Body of pancreas (tissue), 4 donors: ENCODE data around the gene SLC16A10. TPM values are rescaled to one million over a fixed set of nuclear protein-coding genes. Genes with fewer than 3 reads are reported as not detected.
A peak's percentile ranks its signal among the peaks of the same experiment; 100 is the strongest.

Experiments used
- ATAC-seq: fragments of 150-250 bp; one replicate; pipeline ENCODE4 v1.9.1; 2016
- DNase-seq, 4 donors: peaks; one replicate each; pipeline ENCODE4 v3.0.0-alpha.2; 2019
- H3K27ac ChIP-seq, 4 donors: fragments of 200-600 bp; sonication (generic); 1 replicate in 3 of 4; 2 replicates in 1 of 4; pipeline versions ENCODE4 v1.5.1 to v1.6.1; 2016 to 2019; ENCODE audit warnings: mild to moderate bottlenecking in 1 of 4, mixed read lengths in 1 of 4, moderate library complexity in 1 of 4
- H3K27me3 ChIP-seq, 2 donors: fragments of 200-600 bp; sonication (generic); one replicate each; pipeline ENCODE4 v1.6.0; 2016; ENCODE audit warnings: mild to moderate bottlenecking in 1 of 2
- H3K36me3 ChIP-seq, 2 donors: fragments of 200-600 bp; sonication (generic); replicated peaks in 1 of 2; 2 replicates each; pipeline ENCODE4 v1.5.1; 2016; ENCODE audit warnings: low read depth in 2 of 2; ENCODE audit not compliant: insufficient read depth in 1 of 2
- H3K4me1 ChIP-seq: fragments of 200-600 bp; sonication (generic); one replicate; pipeline ENCODE4 v1.6.0; 2016
- H3K4me3 ChIP-seq, 2 donors: fragments of 200-600 bp; sonication (generic); 1 replicate in 1 of 2; 2 replicates in 1 of 2; pipeline ENCODE4 v1.5.1; 2016 to 2019
- H3K9me3 ChIP-seq, 3 donors: fragments of 200-600 bp; sonication (generic); 1 replicate in 2 of 3; 2 replicates in 1 of 3; pipeline ENCODE4 v1.5.1; 2016
- POLR2A ChIP-seq, 3 donors: fragments of 450-650 bp; IDR thresholded peaks; one replicate each; pipeline ENCODE4 v1.6.1; 2016; ENCODE audit warnings: antibody characterized with exemption in 3 of 3, mild to moderate bottlenecking in 2 of 3
- WGBS, 2 donors: methylation state at CpG; one replicate each; pipeline ENCODE4 v1.1.5; 2017; 5-methylcytosine and 5-hydroxymethylcytosine counted together
- intact Hi-C: fragments of 100-400 bp; cut with DNase I; formaldehyde crosslinking; loops from one replicate; pipeline ENCODE4 v1.15.1; 2023
- total RNA-seq, 2 donors: library from RNA; depleted of rRNA; stranded (reverse); fragments of >200 nt; gene quantifications; one replicate each; pipeline ENCODE4 v1.1.0, GENCODE V29; 2016
- TF ChIP-seq, protein P1 (sequence below), 7 experiments: fragments of 450-650 bp in 4 of 7; fragments of 200-600 bp in 3 of 7; sonication (generic) in 3 of 7; IDR thresholded peaks; one replicate each; pipeline ENCODE4 v1.5.1; 2016 to 2019; ENCODE audit warnings: antibody characterized with exemption in 7 of 7

Gene SLC16A10
- total RNA-seq, 2 donors from 2014 or later = 59.4 to 124 TPM

GRCh38 chr6:111157412-111157811 lies 70.1 kb downstream of the SLC16A10 start:
- H3K4me1 ChIP-seq = peaks cover 17% of the 10 kb centered on the region
- DNase-seq = no peak
- no peak for ATAC-seq
- 75 to 79% methylated on average over 5 of the region's 5 CpGs for WGBS, 2 donors
- H3K36me3 ChIP-seq = no peaks in the 10 kb centered on the region
- H3K27me3 ChIP-seq = no peaks in the 10 kb centered on the region
- no peak overlapping the region for H3K4me3 ChIP-seq
- intact Hi-C loops = no loop called here
- no peak overlapping the region for H3K27ac ChIP-seq
- no peak for TF ChIP-seq POLR2A (IDR thresholded peaks at IDR 0.05)
- TF ChIP-seq, protein P1, sequence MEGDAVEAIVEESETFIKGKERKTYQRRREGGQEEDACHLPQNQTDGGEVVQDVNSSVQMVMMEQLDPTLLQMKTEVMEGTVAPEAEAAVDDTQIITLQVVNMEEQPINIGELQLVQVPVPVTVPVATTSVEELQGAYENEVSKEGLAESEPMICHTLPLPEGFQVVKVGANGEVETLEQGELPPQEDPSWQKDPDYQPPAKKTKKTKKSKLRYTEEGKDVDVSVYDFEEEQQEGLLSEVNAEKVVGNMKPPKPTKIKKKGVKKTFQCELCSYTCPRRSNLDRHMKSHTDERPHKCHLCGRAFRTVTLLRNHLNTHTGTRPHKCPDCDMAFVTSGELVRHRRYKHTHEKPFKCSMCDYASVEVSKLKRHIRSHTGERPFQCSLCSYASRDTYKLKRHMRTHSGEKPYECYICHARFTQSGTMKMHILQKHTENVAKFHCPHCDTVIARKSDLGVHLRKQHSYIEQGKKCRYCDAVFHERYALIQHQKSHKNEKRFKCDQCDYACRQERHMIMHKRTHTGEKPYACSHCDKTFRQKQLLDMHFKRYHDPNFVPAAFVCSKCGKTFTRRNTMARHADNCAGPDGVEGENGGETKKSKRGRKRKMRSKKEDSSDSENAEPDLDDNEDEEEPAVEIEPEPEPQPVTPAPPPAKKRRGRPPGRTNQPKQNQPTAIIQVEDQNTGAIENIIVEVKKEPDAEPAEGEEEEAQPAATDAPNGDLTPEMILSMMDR (IDR thresholded peaks at IDR 0.05) = no peak
- no peaks in the 10 kb centered on the region for H3K9me3 ChIP-seq

DNA sequence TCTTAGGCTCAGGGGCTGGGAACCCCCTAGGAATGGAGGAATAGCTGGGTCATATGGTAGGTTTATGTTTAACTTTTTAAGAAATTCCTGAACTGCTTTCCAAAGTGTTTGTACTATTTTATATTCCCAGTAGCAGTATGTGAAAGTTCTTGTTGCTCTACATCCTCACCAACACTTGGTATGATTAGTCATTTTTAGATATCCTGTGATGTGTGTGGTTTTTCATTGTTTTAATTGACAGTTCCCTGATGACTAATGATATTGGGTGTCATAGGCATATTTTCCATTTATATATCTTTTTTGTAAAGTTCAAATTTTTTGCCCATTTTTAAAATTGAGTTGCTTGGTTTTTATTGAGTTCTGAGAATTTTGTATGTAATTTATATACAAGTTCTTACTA lies 72.3 kb downstream of the SLC16A10 start:
- ATAC-seq = no peak
- H3K9me3 ChIP-seq = no peaks in the 10 kb centered on the region
- no peak overlapping the region for H3K27ac ChIP-seq
- no peak overlapping the region for H3K4me3 ChIP-seq
- DNase-seq = no peak
- intact Hi-C loops = no loop called here
- no peaks in the 10 kb centered on the region for H3K27me3 ChIP-seq
- no peaks in the 10 kb centered on the region for H3K36me3 ChIP-seq
- TF ChIP-seq, protein P1 (IDR thresholded peaks at IDR 0.05) = no peak
- TF ChIP-seq POLR2A (IDR thresholded peaks at IDR 0.05) = no peak
- peaks cover 17% of the 10 kb centered on the region for H3K4me1 ChIP-seq

DNA sequence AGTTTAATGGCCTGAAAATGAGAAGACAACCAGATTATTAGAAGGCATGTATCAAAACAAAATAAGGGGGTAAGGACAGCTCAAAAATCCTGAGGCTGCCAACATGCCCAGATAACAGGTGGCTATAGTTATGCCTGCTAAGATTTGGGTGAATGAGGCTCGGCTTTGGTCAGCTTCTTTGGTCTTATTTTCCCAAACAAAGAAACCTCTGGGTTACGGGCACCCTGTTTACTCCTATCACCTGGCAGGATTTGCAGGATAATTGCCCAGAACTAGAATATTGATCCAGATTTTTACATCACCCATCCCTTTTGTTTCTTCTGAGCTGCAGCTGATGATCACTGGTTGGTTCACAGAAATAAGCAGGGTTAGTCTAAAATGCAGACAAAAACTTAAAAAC lies 74.3 kb downstream of the SLC16A10 start:
- peak overlapping the region in 2 of 4 donors; percentile 13 to 30 for H3K27ac ChIP-seq
- TF ChIP-seq, protein P1 (IDR thresholded peaks at IDR 0.05) = no peak
- TF ChIP-seq POLR2A (IDR thresholded peaks at IDR 0.05) = no peak
- intact Hi-C loops = no loop called here
- no peaks in the 10 kb centered on the region for H3K9me3 ChIP-seq
- no peaks in the 10 kb centered on the region for H3K27me3 ChIP-seq
- no peaks in the 10 kb centered on the region for H3K36me3 ChIP-seq
- peaks cover 10% of the 10 kb centered on the region for H3K4me1 ChIP-seq
- WGBS, 2 donors = 46 to 72% methylated on average over 2 of the region's 2 CpGs
- no peak for ATAC-seq
- DNase-seq = no peak
- no peak overlapping the region for H3K4me3 ChIP-seq

GRCh38 chr6:111162504-111162903 lies 75.2 kb downstream of the SLC16A10 start:
- TF ChIP-seq, protein P1 (IDR thresholded peaks at IDR 0.05) = no peak
- no peak for TF ChIP-seq POLR2A (IDR thresholded peaks at IDR 0.05)
- Histone ChIP-seq H3K4me1 (peaks cover 14% of the 10 kb centered on the region), H3K4me3 (no peak overlapping the region), H3K27me3 (no peaks in the 10 kb centered on the region), H3K27ac (no peak overlapping the region), H3K36me3 (no peaks in the 10 kb centered on the region), H3K9me3 (no peaks in the 10 kb centered on the region)
- ATAC-seq (no peak), DNase-seq (no peak)
- intact Hi-C loops = no loop called here

GRCh38 chr6:111171577-111172400 lies 84.5 kb downstream of the SLC16A10 start:
- intact Hi-C loops = no loop called here
- H3K27ac ChIP-seq = peak overlapping the region in 1 of 4 donors; percentile 45
- DNase-seq = no peak
- ATAC-seq = no peak
- H3K9me3 ChIP-seq = no peaks in the 10 kb centered on the region
- TF ChIP-seq, protein P1 (IDR thresholded peaks at IDR 0.05) = no peak
- TF ChIP-seq POLR2A (IDR thresholded peaks at IDR 0.05) = no peak
- 72 to 78% methylated on average over 6 of the region's 6 CpGs for WGBS, 2 donors
- peaks cover 36% of the 10 kb centered on the region for H3K4me1 ChIP-seq
- no peaks in the 10 kb centered on the region for H3K27me3 ChIP-seq
- no peak overlapping the region for H3K4me3 ChIP-seq
- no peaks in the 10 kb centered on the region for H3K36me3 ChIP-seq
